ENCODE measurements around the gene B3GAT1.
"Not testable (repeated sequence)": the region's sequence is repeated elsewhere in the genome, so short reads cannot be mapped to it uniquely, and the experiment has no call there.

The B3GAT1 gene

GRCh38 chr11:134346101-134346975 is 65.7 kb downstream of the B3GAT1 start:
- Histone ChIP-seq H3K9ac (ENCODE audit: low read depth, low read length) (no peak overlapping the region), H3K9me3 (ENCODE audit: insufficient read depth, low read length, severe bottlenecking) (no peaks in the 10 kb centered on the region), H3K4me2 (ENCODE audit: insufficient read depth, low read length) (no peak overlapping the region), H3K4me3 (ENCODE audit: low read depth in 1 of 2, low read length in 2 of 2) (no peak overlapping the region), H3K36me3 (ENCODE audit: insufficient read depth, low read length) (no peaks in the 10 kb centered on the region), H3K27ac (ENCODE audit: low read length) (no peak overlapping the region), H4K20me1 (ENCODE audit: insufficient read depth, low read length) (no peaks in the 10 kb centered on the region), H3K79me2 (ENCODE audit: insufficient read depth, low read length) (no peaks in the 10 kb centered on the region), H3K27me3 (ENCODE audit: insufficient read depth, low read length, poor library complexity) (no peaks in the 10 kb centered on the region), H3K4me1 (ENCODE audit: insufficient read depth, low read length) (peaks cover 12% of the 10 kb centered on the region), H2AFZ (ENCODE audit: low read depth, low read length) (no peak overlapping the region)
- ATAC-seq (ENCODE audit: insufficient read depth, low read depth), result no peak
- TF ChIP-seq EZH2 (IDR thresholded peaks at IDR 0.05; ENCODE audit: borderline replicate concordance, low read depth, low read length, severe bottlenecking) (no peak), CTCF (IDR thresholded peaks at IDR 0.05; ENCODE audit: borderline replicate concordance, extremely low read depth, low read length, poor library complexity, severe bottlenecking) (no peak)
- peak; percentile 1 for DNase-seq

GRCh38 chr11:134345237-134345550 is 66.8 kb downstream of the B3GAT1 start:
- no peaks in the 10 kb centered on the region for H3K79me2 ChIP-seq (ENCODE audit: insufficient read depth, low read length)
- no peaks in the 10 kb centered on the region for H3K27me3 ChIP-seq (ENCODE audit: insufficient read depth, low read length, poor library complexity)
- H3K36me3 ChIP-seq (ENCODE audit: insufficient read depth, low read length), result no peaks in the 10 kb centered on the region
- H2AFZ ChIP-seq (ENCODE audit: low read depth, low read length), result no peak overlapping the region
- no peak for ATAC-seq (ENCODE audit: insufficient read depth, low read depth)
- H3K27ac ChIP-seq (ENCODE audit: low read length), result no peak overlapping the region
- H3K9me3 ChIP-seq (ENCODE audit: insufficient read depth, low read length, severe bottlenecking), result no peaks in the 10 kb centered on the region
- no peak overlapping the region for H3K9ac ChIP-seq (ENCODE audit: low read depth, low read length)
- no peak for TF ChIP-seq CTCF (IDR thresholded peaks at IDR 0.05; ENCODE audit: borderline replicate concordance, extremely low read depth, low read length, poor library complexity, severe bottlenecking)
- H3K4me2 ChIP-seq (ENCODE audit: insufficient read depth, low read length), result no peak overlapping the region
- no peaks in the 10 kb centered on the region for H4K20me1 ChIP-seq (ENCODE audit: insufficient read depth, low read length)
- peaks cover 12% of the 10 kb centered on the region for H3K4me1 ChIP-seq (ENCODE audit: insufficient read depth, low read length)
- DNase-seq, result no peak
- H3K4me3 ChIP-seq (ENCODE audit: low read depth in 1 of 2, low read length in 2 of 2), result no peak overlapping the region

GRCh38 chr11:134344497-134345236 is 67.4 kb downstream of the B3GAT1 start:
- not testable (repeated sequence) for H3K36me3 ChIP-seq (ENCODE audit: insufficient read depth, low read length); H3K27me3 ChIP-seq (ENCODE audit: insufficient read depth, low read length, poor library complexity); H3K4me2 ChIP-seq (ENCODE audit: insufficient read depth, low read length); H2AFZ ChIP-seq (ENCODE audit: low read depth, low read length); H3K4me3 ChIP-seq (ENCODE audit: low read depth in 1 of 2, low read length in 2 of 2); DNase-seq; ATAC-seq (ENCODE audit: insufficient read depth, low read depth); H4K20me1 ChIP-seq (ENCODE audit: insufficient read depth, low read length); H3K9me3 ChIP-seq (ENCODE audit: insufficient read depth, low read length, severe bottlenecking); H3K79me2 ChIP-seq (ENCODE audit: insufficient read depth, low read length); H3K27ac ChIP-seq (ENCODE audit: low read length); H3K4me1 ChIP-seq (ENCODE audit: insufficient read depth, low read length); H3K9ac ChIP-seq (ENCODE audit: low read depth, low read length)

- no peak overlapping the region for H3K9ac ChIP-seq (ENCODE audit: low read depth, low read length)
- no peaks in the 10 kb centered on the region for H3K27me3 ChIP-seq (ENCODE audit: insufficient read depth, low read length, poor library complexity)
- no peaks in the 10 kb centered on the region for H3K9me3 ChIP-seq (ENCODE audit: insufficient read depth, low read length, severe bottlenecking)
- H3K27ac ChIP-seq (ENCODE audit: low read length), result no peak overlapping the region
- DNase-seq (no peak), ATAC-seq (ENCODE audit: insufficient read depth, low read depth) (no peak)
- H3K36me3 ChIP-seq (ENCODE audit: insufficient read depth, low read length), result no peaks in the 10 kb centered on the region
- no peak overlapping the region for H3K4me3 ChIP-seq (ENCODE audit: low read depth in 1 of 2, low read length in 2 of 2)
- H3K4me2 ChIP-seq (ENCODE audit: insufficient read depth, low read length), result no peak overlapping the region
- H4K20me1 ChIP-seq (ENCODE audit: insufficient read depth, low read length), result no peaks in the 10 kb centered on the region
- H3K79me2 ChIP-seq (ENCODE audit: insufficient read depth, low read length), result no peaks in the 10 kb centered on the region
- H3K4me1 ChIP-seq (ENCODE audit: insufficient read depth, low read length), result no peaks in the 10 kb centered on the region
- no peak for TF ChIP-seq CTCF (IDR thresholded peaks at IDR 0.05; ENCODE audit: borderline replicate concordance, extremely low read depth, low read length, poor library complexity, severe bottlenecking)
- TF ChIP-seq EZH2 (IDR thresholded peaks at IDR 0.05; ENCODE audit: borderline replicate concordance, low read depth, low read length, severe bottlenecking), result no peak
- no peak overlapping the region for H2AFZ ChIP-seq (ENCODE audit: low read depth, low read length)
Observed at GRCh38 chr11:134343646-134344045, 68.4 kb downstream of the B3GAT1 start.

All from DND-41 (cell line).